T47D (cell line): ENCODE measurements around the gene VSIG1.

Source experiments
- DNase-seq, 2 experiments: peaks; one replicate each; pipeline versions ENCODE4 v3.0.0 to v3.0.0-alpha.2; 2011 to 2012; ENCODE audit warnings: low read depth in 1 of 2, low spot score in 1 of 2
- JUND ChIP-seq: IDR thresholded peaks from 2 replicates; pipeline ENCODE4 v1.6.1; 2012; ENCODE audit warnings: low read depth
- in situ Hi-C: cut with HindIII; loops from 2 replicates; pipeline ENCODE4 v1.10.0; 2016; ENCODE audit warnings: low sequenced_read_pairs, low pct_unique_long_range_greater_than_20kb

The VSIG1 gene

DNA sequence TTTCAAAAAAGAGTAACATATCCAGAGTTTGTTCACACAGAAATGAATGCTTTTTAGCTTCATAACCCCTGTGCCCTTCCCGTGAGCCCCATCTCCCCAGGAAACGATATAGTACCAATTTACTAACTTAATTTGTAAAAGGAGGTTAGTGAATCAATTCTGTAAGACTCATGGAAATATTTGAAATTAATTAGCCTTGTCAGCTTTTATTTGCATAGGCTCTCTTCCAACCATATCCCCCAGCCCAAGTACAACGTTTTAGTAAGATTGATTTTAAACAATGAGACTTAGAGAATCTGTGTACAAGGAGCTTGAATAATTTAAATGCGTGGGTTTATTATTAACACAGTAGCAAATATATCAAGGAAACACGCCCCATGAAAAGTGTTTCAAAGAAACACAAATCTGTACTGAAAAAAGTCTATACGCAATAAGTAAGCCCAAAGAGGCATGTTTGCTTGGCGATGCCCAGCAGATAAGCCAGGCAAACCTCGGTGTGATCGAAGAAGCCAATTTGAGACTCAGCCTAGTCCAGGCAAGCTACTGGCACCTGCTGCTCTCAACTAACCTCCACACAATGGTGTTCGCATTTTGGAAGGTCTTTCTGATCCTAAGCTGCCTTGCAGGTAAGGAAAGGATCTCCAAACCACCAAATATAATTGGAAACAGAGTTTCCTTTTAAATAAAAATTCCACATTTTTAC is at the start of gene VSIG1:
VSIG1 (plus strand) TSS at position 512 of the 703 bp plus-strand sequence; CDS start at position 578, 66 bp downstream.
- DNase-seq, result no peak
- in situ Hi-C loops, result no loop called here
- no peak for TF ChIP-seq JUND

DNA sequence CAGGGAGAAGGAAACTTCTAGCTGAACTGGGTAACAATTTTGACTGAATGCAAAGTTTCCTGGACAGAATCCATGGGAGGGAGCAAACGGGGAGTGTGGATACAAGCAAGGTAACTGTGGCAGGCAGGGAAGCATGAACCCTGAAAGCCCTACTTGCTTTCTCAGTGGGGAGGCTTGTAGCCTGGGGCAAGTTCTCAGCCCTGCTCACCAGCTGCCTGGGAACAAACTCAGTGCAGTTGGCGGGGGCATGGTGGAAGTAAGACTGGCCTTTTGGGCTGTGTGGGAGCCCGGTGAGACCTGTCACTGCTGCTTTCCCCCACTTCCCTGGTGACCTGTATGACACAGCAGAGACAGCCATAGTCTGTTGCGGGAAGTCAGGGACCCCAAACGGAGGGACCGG is 48.7 kb upstream of the VSIG1 start:
- no peak for TF ChIP-seq JUND
- no peak for DNase-seq
- in situ Hi-C loops, result no loop called here

DNA sequence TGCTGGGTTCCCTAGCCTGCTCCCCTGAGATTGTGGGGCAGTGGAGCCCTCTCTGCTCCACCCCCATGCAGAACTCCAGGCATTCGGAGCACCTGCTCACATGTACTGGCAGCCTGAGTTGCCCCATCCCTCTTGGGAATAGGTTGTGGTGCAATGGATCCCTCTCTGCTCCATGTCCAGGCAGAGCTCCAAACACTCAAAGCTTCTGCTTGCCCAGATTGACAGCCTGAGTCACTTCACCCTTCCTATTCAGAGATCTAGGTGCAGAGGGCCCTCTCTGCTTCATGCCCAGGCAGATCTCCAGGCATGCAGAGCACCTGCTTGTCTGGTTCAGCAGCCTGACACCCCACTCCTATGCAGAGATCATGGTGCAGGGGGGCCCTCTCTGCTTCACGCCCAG is 44.1 kb upstream of the VSIG1 start:
- TF ChIP-seq JUND, result no peak
- peak in 1 of 2 experiments; percentile 4 for DNase-seq
- in situ Hi-C loops, result no loop called here

DNA sequence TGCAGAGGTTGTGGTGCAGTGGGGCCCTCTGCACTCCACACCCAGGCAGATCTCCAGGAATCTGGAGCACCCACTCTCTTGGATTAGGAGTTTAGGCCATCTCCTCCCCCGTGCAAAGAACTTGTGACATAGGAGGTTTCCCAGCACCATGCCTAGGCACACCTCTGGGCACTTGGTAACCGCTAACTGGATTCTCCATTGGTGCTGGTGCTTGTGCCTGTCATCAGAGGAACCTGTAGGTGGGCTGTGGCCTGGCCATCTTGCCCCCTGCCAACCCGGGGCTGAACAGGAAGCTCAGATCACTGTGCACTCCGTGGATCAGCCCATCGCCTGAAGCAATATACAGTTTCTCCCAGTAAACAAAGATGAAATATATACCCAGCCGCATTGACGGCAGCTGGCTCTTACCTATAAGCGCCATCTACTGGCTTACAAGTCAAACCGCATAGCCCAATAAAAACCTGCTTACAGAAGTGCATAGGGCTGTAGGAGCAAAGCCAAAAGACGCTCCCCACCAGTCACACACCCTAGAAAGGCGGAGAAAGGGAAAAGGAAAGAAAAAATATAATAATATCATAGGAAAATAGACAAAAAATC is 43.5 kb upstream of the VSIG1 start:
- peak in 1 of 2 experiments; percentile 70 for DNase-seq
- in situ Hi-C loops, result no loop called here
- no peak for TF ChIP-seq JUND

DNA sequence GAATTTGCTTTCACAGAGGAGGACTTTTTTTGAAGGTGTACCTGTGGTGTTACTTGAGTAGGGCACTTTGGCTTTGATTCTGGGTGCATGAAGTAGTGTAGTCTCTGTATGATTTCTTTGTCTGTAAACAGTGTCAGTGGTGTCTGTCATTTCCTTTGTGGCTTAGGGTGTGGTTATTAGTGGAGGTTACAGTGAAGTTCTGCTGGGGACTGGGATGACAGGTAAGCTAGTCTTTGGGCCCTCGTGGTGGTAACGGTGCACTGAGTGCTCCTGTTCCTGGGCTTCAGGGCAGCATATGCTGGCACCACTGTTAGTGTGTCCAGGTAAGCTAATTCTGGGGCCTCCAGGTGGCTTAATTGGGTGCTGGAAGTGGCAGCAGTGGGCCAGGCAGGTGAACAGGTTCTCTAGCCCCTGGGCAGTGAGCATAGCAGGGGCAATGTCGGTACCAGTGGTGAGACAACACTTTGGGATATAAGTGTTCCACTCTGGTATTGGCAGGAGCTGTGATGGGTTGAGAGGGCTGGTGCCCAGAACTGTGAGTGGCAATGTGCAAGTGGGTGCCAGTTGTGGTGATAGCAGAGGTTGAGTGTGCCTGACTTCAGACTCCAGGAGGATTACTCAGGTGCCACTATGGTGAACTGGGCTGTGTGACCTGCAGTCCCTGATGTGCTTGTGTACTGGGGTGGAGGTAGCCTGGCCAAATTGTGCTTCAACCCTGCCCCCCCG is 26.0 kb upstream of the VSIG1 start:
- no peak for TF ChIP-seq JUND
- in situ Hi-C loops, result no loop called here
- DNase-seq, result no peak

DNA sequence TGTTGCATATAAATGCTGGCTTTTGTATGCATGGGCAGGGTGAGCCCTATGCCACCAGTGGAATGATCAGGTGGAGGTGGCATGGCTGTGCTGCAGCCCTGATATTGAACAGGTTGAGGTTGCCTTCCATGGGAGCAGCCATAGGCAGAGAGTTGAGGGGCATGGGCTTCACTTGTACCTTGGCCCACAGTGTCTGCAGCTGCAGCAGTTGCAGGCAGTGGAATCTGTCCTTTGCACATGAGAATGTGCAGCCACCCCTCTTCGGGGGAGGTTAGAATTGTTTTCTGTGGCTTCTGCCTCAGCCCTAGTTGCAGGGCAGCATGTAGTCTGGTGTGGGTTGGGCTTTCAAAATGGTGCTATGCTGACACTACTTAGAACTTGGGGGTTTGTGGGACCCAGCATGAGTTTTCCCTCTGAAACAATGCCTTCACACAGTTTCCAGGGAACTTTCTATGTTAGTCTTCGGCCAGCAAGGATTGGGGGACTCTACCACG is 25.4 kb upstream of the VSIG1 start:
- TF ChIP-seq JUND, result no peak
- DNase-seq, result no peak
- in situ Hi-C loops, result no loop called here

DNA sequence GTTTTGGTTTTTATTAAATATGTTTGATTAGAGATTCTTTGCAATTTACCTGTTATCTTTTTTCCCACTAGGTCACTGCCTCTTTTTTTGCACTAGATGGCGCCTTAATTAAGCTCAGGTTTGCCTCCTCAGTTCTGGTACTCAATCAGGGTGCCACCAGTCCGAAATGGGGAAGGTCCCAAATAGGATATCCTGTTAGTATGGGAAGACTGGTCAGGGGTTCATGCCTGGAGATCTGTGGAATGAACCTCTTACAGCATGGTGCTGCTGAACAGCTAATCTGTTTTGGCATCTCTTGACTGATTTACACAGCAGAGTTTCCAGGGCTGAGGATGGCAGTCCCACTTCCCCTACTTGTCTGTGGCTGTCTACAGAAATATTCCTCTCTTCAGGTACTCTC is 24.2 kb upstream of the VSIG1 start:
- in situ Hi-C loops, result no loop called here
- DNase-seq, result peak in 1 of 2 experiments; percentile 15
- TF ChIP-seq JUND, result no peak

DNA sequence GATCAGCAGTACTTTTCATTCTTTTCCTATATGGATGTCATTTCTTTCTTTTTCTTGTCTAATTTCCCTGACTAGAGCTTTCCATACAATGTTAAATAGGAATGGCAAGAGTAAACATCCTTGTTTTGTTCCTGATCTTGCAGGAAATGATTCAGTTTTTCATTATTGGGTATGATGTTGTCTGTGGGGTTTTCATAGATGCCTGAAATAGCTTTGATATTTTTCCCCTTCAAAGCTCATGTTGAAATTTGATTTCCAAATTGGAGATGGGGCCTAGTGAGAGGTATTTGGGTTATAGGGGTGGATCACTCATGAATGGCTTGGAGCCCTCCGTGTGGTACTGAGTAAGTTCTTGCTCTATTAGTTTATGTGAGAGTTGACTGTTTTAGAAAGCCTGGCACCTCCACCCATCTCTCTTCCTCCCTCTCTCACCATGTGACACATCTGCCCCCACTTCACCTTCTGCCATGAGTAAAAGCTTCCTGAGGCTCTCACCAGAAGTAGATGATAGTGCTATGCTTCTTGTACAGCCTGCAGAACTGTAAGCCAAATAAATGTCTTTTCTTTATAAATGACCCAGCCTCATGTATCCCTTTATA is 22.3 kb upstream of the VSIG1 start:
- in situ Hi-C loops, result no loop called here
- no peak for TF ChIP-seq JUND
- DNase-seq, result no peak

DNA sequence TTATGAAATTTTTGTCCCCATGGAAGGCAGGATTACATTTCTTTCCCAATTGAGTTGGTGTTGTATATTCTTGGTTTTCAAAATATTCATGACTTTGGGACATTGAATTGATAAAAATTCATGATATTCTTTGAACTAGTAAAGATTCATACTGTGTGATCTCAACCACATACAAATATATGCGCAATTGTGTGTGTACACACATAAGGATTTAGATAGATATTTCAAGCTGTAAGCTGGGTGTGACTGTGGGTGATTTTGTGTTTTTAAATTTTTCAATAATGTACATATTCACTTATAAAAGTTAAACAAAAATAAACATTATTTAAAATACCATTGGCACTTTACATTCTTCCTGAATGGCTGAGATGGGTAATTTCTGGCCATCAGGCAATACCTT is 19.5 kb upstream of the VSIG1 start:
- DNase-seq, result no peak
- no peak for TF ChIP-seq JUND
- in situ Hi-C loops, result no loop called here

DNA sequence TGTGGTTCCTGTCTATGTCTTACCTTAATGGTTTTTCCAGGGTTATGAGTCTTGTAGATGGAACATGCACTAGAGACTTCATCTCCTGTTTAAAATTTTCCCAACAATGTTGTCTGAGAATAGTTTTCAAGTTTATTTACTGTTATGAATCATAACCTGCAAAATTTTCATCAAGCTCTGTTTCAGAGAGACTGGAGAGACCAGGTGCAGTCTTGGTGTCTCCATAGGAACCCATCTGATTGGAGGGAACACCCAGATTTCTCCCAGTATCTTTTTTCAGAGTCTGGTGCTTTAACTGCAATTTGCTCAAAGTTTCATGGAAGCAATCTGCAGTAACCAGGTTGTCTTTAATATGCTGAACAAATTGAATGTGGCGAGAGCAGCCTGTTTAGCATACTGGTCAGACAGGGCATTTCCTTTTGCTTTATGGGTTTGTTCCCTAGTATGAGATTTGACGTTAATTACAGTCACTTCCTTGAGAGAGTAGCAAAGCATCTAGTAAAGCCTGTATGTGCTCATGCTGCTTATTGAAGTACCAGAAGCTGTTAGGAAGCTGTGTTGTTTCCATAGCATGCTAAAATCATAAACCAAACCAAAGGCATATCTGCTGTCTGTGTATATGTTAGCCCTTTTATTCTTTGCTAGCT is 18.8 kb upstream of the VSIG1 start:
- no peak for TF ChIP-seq JUND
- in situ Hi-C loops, result no loop called here
- no peak for DNase-seq

DNA sequence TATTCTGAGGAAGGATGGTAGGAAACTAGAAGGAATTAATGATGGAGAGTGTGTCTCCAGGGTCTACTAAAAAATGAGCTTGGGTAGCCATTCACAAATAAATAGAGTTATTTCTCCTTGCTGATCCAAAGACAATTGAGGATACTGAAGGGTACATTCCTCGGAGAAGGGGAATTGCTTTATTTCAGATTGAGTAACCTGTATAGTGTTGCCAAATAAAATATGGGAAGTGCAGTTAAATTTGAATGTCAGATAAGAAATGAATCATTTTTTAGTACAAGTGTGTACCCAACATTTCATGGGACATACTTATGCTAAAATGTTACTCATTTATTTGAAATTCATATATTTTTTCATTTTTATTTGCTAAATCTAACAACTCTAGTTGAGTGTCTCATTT is 16.0 kb upstream of the VSIG1 start:
- no peak for TF ChIP-seq JUND
- DNase-seq, result no peak
- in situ Hi-C loops, result no loop called here

DNA sequence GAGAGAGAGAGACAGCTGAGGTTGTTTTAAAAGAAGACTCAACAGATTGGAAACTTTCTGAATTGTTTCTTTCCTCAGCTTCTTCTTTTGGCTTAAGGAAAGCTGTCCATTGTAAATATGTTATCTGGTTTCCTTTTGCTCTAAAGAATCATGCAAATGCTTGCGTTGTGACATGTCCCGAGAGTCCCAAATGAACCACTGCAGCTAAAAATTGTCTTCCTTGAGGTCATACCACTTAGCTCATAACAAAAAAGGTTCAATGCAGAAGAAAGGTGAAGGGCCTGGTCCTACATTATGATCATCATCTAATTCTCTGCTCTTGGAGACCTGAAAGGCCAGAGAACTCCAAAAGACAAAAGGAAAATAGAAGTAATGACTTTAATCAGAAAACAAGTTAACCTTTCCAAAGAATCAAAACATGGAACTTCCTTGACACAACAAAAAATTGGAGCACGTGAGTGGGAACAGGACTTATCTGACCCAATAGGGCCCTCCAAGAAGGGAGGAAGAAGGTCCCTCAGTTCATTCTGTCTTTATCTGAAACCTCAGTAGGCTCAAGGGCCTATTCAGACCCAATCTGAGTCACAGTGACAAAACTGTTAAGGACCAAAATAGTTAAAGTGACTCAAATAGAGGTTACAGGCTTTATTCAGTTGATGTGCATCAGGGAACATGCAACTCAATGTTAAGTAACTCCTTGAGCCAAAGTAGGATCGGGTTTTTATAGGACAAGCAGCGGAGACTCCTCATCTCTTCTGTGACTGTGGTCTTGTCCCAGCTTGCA is 14.7 kb upstream of the VSIG1 start:
- in situ Hi-C loops, result no loop called here
- DNase-seq, result no peak
- TF ChIP-seq JUND, result no peak
